Keratinocyte (primary cell): Measurements from ENCODE around the gene JUP. TPM values are rescaled to one million over a fixed set of nuclear protein-coding genes. Genes with fewer than 3 reads are reported as not detected.

Experiments
- DNase-seq: peaks from one replicate; pipeline ENCODE4 v3.0.0-alpha.2; 2011; ENCODE audit warnings: low read depth, missing footprints, low spot score
- FAIRE-seq: peaks from 2 replicates; lab custom pipeline; 2011; peaks lifted over from hg19 to GRCh38; lab: Jason Lieb, UNC
- H2AFZ ChIP-seq: 2 replicates; pipeline ENCODE4 v1.6.0; 2012; ENCODE audit warnings: low read length, control low read depth, inconsistent platforms; ENCODE audit not compliant: control insufficient read depth
- H3K27ac ChIP-seq: 2 replicates; pipeline ENCODE4 v1.5.1; 2011; ENCODE audit warnings: low read length; ENCODE audit not compliant: control insufficient read depth, insufficient read depth
- H3K27me3 ChIP-seq: 3 replicates; pipeline ENCODE4 v1.6.0; 2011; ENCODE audit warnings: low read length; ENCODE audit not compliant: control insufficient read depth, insufficient read depth; ENCODE audit errors: extremely low read depth
- H3K36me3 ChIP-seq, 2 experiments: 2 replicates in 1 of 2; 3 replicates in 1 of 2; pipeline ENCODE4 v1.5.1; 2011; ENCODE audit warnings: low read length in 2 of 2, mild to moderate bottlenecking in 1 of 2; ENCODE audit not compliant: control insufficient read depth in 2 of 2, insufficient read depth in 2 of 2; ENCODE audit errors: extremely low read depth in 1 of 2
- H3K4me1 ChIP-seq: 3 replicates; pipeline ENCODE4 v1.5.1; 2011; ENCODE audit warnings: low read length; ENCODE audit not compliant: control insufficient read depth, insufficient read depth; ENCODE audit errors: extremely low read depth
- H3K4me2 ChIP-seq: 3 replicates; pipeline ENCODE4 v1.6.0; 2011; ENCODE audit warnings: low read depth, low read length; ENCODE audit not compliant: control insufficient read depth, insufficient read depth; ENCODE audit errors: extremely low read depth
- H3K4me3 ChIP-seq, 3 experiments: fragments of 200-600 bp in 1 of 3; sonication (generic) in 1 of 3; 2 replicates in 2 of 3; 3 replicates in 1 of 3; pipeline ENCODE4 v1.5.1; 2011 to 2016; ENCODE audit warnings: low read length in 3 of 3, mild to moderate bottlenecking in 3 of 3, control low read depth in 2 of 3, inconsistent platforms in 1 of 3, low read depth in 1 of 3, mixed read lengths in 1 of 3, mixed run types in 1 of 3, moderate library complexity in 1 of 3; ENCODE audit not compliant: control insufficient read depth in 2 of 3, insufficient read depth in 2 of 3; ENCODE audit errors: extremely low read depth in 1 of 3
- H3K79me2 ChIP-seq: 2 replicates; pipeline ENCODE4 v1.6.0; 2012; ENCODE audit warnings: low read length; ENCODE audit not compliant: control insufficient read depth, insufficient read depth
- H3K9ac ChIP-seq: 3 replicates; pipeline ENCODE4 v1.6.0; 2011; ENCODE audit warnings: low read length; ENCODE audit not compliant: control insufficient read depth, insufficient read depth; ENCODE audit errors: extremely low read depth
- H3K9me1 ChIP-seq: 3 replicates; pipeline ENCODE4 v1.6.0; 2011; ENCODE audit warnings: low read length; ENCODE audit not compliant: control insufficient read depth, insufficient read depth; ENCODE audit errors: extremely low read depth
- H3K9me3 ChIP-seq: 2 replicates; pipeline ENCODE4 v1.5.1; 2012; ENCODE audit warnings: low read depth, low read length; ENCODE audit not compliant: control insufficient read depth
- H4K20me1 ChIP-seq: 3 replicates; pipeline ENCODE4 v1.6.0; 2011; ENCODE audit warnings: low read length; ENCODE audit not compliant: control insufficient read depth, insufficient read depth; ENCODE audit errors: extremely low read depth
- CTCF ChIP-seq, 3 experiments: IDR thresholded peaks in 1 of 3; conservative IDR thresholded peaks in 1 of 3; optimal IDR thresholded peaks in 1 of 3; 2 replicates in 2 of 3; 3 replicates in 1 of 3; pipeline versions ENCODE3 to v1.5.1; 2011; ENCODE audit warnings: low read length in 3 of 3, mild to moderate bottlenecking in 3 of 3, moderate library complexity in 2 of 3, control low read depth in 1 of 3, inconsistent platforms in 1 of 3; ENCODE audit not compliant: insufficient read depth in 2 of 3; ENCODE audit errors: extremely low read depth in 1 of 3
- EZH2 ChIP-seq: IDR thresholded peaks from one replicate; pipeline ENCODE4 v1.6.1; 2012; ENCODE audit warnings: inconsistent platforms, mild to moderate bottlenecking, low read length, moderate library complexity
- dilution Hi-C: fragments of 300-500 bp; cut with MboI; formaldehyde crosslinking; loops from one replicate; pipeline ENCODE4 v1.7.0; 2020; ENCODE audit warnings: low sequenced_read_pairs; ENCODE audit not compliant: extremely low pct_ligation_motif_present
- polyA plus RNA-seq, 5 experiments: library from polyadenylated mRNA; depleted of rRNA in 3 of 5; stranded (reverse) in 3 of 5; stranded (forward) in 1 of 5; unstranded in 1 of 5; fragments of >200 nt; gene quantifications; 1 replicate in 1 of 5; 2 replicates in 3 of 5; 3 replicates in 1 of 5; pipeline versions ENCODE4 v1.2.1 to v1.2.3, GENCODE V29; 2011 to 2012; ENCODE audit warnings: missing spikeins in 2 of 5, low read depth in 1 of 5, low replicate concordance in 1 of 5

The JUP gene
- polyA plus RNA-seq, 1 donor (not counting 4 experiments of a cell fraction or from before 2014, with no cell fraction given) = 152 TPM

DNA sequence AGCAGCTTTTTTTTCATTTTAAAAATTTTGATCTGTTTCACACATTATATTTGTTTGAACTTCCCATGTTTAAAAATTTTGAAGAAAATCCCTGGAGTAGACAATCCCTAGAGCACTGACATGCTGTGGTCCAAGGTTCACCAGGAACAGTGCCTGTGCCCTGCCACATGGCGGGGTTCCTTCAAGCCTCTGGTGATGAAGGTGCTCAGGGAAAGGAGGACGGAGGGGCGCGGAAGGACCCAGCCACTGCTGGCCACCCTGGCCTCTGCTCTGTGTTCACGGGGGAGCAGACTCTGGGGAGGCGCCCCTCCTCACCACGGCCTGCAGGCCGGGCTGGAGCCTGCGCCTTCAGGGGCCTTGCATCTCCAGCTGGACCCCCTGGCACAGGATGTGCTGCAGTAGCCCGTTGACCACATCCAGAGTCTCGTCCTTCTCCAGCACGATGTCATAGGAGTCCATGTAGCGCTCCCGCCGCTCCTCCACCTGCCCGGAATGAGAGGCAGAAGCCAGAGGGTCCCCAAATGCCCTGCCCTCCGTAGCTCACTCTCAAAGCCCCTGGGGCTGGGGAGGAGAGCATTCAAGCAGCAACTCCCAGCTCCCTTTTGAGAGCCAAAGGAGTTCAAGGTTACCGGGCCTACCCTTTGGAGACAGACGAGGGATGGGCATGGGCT lies 38.8 kb upstream of the JUP start:
- FAIRE-seq (no peak), DNase-seq (no peak)
- Histone ChIP-seq H3K9ac (no peak overlapping the region), H3K4me1 (no peaks in the 10 kb centered on the region), H3K9me1 (peaks cover 2% of the 10 kb centered on the region), H3K9me3 (no peaks in the 10 kb centered on the region), H3K36me3 (peaks cover 4 to 12% of the 10 kb centered on the region in 2 experiments), H3K27ac (no peak overlapping the region), H2AFZ (no peak overlapping the region), H4K20me1 (no peaks in the 10 kb centered on the region), H3K4me3 (no peak overlapping the region), H3K27me3 (no peaks in the 10 kb centered on the region), H3K79me2 (no peaks in the 10 kb centered on the region), H3K4me2 (no peak overlapping the region)
- no peak for TF ChIP-seq EZH2
- TF ChIP-seq CTCF (optimal IDR thresholded peaks at IDR 0.05 in 1 of 3, IDR thresholded peaks at IDR 0.05 in 1 of 3, conservative IDR thresholded peaks at IDR 0.05 in 1 of 3; ENCODE audit: extremely low read depth in 1 of 3, insufficient read depth in 2 of 3, low read length in 3 of 3) = no peak
- dilution Hi-C loops = no loop called here

DNA sequence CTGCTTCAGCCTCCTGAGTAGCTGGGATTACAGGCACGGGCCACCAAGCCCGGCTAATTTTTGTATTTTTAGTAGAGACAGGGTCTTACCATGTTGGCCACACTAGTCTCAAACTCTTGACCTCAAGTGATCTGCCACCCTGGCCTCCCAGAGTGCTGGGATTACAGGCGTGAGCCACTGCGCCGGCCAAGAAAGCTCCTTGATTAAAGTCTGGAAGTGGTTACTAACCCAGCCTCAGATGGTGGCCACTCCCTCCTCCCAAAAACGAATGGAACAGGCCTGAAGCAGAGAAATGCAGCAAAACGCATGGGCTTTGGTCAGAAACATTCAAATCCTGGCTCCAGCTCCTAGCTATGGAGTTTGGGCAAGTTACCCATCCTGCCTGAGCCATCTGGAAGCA lies 37.6 kb upstream of the JUP start:
- no peaks in the 10 kb centered on the region for H3K4me1 ChIP-seq
- no peak overlapping the region for H3K4me2 ChIP-seq
- H2AFZ ChIP-seq = no peak overlapping the region
- no peak for DNase-seq
- H3K79me2 ChIP-seq = no peaks in the 10 kb centered on the region
- dilution Hi-C loops = no loop called here
- peaks cover 4 to 8% of the 10 kb centered on the region in 2 experiments for H3K36me3 ChIP-seq
- no peaks in the 10 kb centered on the region for H4K20me1 ChIP-seq
- no peaks in the 10 kb centered on the region for H3K9me3 ChIP-seq
- H3K4me3 ChIP-seq = no peak overlapping the region
- FAIRE-seq = no peak
- H3K9me1 ChIP-seq = no peaks in the 10 kb centered on the region
- H3K27ac ChIP-seq = no peak overlapping the region
- H3K27me3 ChIP-seq = peaks cover 9% of the 10 kb centered on the region
- H3K9ac ChIP-seq = no peak overlapping the region
- no peak for TF ChIP-seq EZH2
- TF ChIP-seq CTCF (optimal IDR thresholded peaks at IDR 0.05 in 1 of 3, IDR thresholded peaks at IDR 0.05 in 1 of 3, conservative IDR thresholded peaks at IDR 0.05 in 1 of 3; ENCODE audit: extremely low read depth in 1 of 3, insufficient read depth in 2 of 3, low read length in 3 of 3) = no peak
